ENCODE data around the gene ATP6V1E1.

GRCh38 chr22:17575681-17576080, 52.9 kb downstream of the ATP6V1E1 start:
- TF ChIP-seq POLR2AphosphoS5 (IDR thresholded peaks at IDR 0.05; ENCODE audit: low read depth, low read length) (no peak), MAX (IDR thresholded peaks at IDR 0.05; ENCODE audit: low read depth) (no peak), EZH2phosphoT487 (IDR thresholded peaks at IDR 0.05; ENCODE audit: borderline replicate concordance, low read depth) (no peak)
- TF ChIP-seq, protein P1, sequence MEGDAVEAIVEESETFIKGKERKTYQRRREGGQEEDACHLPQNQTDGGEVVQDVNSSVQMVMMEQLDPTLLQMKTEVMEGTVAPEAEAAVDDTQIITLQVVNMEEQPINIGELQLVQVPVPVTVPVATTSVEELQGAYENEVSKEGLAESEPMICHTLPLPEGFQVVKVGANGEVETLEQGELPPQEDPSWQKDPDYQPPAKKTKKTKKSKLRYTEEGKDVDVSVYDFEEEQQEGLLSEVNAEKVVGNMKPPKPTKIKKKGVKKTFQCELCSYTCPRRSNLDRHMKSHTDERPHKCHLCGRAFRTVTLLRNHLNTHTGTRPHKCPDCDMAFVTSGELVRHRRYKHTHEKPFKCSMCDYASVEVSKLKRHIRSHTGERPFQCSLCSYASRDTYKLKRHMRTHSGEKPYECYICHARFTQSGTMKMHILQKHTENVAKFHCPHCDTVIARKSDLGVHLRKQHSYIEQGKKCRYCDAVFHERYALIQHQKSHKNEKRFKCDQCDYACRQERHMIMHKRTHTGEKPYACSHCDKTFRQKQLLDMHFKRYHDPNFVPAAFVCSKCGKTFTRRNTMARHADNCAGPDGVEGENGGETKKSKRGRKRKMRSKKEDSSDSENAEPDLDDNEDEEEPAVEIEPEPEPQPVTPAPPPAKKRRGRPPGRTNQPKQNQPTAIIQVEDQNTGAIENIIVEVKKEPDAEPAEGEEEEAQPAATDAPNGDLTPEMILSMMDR (IDR thresholded peaks at IDR 0.05), result no peak
- TF ChIP-seq, protein P2, sequence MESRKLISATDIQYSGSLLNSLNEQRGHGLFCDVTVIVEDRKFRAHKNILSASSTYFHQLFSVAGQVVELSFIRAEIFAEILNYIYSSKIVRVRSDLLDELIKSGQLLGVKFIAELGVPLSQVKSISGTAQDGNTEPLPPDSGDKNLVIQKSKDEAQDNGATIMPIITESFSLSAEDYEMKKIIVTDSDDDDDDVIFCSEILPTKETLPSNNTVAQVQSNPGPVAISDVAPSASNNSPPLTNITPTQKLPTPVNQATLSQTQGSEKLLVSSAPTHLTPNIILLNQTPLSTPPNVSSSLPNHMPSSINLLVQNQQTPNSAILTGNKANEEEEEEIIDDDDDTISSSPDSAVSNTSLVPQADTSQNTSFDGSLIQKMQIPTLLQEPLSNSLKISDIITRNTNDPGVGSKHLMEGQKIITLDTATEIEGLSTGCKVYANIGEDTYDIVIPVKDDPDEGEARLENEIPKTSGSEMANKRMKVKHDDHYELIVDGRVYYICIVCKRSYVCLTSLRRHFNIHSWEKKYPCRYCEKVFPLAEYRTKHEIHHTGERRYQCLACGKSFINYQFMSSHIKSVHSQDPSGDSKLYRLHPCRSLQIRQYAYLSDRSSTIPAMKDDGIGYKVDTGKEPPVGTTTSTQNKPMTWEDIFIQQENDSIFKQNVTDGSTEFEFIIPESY (IDR thresholded peaks at IDR 0.05; ENCODE audit: borderline replicate concordance, low read depth), result no peak
- TF ChIP-seq, protein P3, sequence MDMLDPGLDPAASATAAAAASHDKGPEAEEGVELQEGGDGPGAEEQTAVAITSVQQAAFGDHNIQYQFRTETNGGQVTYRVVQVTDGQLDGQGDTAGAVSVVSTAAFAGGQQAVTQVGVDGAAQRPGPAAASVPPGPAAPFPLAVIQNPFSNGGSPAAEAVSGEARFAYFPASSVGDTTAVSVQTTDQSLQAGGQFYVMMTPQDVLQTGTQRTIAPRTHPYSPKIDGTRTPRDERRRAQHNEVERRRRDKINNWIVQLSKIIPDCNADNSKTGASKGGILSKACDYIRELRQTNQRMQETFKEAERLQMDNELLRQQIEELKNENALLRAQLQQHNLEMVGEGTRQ (IDR thresholded peaks at IDR 0.05; ENCODE audit: borderline replicate concordance, low read depth, low read length), result no peak
- TF ChIP-seq, protein P4, sequence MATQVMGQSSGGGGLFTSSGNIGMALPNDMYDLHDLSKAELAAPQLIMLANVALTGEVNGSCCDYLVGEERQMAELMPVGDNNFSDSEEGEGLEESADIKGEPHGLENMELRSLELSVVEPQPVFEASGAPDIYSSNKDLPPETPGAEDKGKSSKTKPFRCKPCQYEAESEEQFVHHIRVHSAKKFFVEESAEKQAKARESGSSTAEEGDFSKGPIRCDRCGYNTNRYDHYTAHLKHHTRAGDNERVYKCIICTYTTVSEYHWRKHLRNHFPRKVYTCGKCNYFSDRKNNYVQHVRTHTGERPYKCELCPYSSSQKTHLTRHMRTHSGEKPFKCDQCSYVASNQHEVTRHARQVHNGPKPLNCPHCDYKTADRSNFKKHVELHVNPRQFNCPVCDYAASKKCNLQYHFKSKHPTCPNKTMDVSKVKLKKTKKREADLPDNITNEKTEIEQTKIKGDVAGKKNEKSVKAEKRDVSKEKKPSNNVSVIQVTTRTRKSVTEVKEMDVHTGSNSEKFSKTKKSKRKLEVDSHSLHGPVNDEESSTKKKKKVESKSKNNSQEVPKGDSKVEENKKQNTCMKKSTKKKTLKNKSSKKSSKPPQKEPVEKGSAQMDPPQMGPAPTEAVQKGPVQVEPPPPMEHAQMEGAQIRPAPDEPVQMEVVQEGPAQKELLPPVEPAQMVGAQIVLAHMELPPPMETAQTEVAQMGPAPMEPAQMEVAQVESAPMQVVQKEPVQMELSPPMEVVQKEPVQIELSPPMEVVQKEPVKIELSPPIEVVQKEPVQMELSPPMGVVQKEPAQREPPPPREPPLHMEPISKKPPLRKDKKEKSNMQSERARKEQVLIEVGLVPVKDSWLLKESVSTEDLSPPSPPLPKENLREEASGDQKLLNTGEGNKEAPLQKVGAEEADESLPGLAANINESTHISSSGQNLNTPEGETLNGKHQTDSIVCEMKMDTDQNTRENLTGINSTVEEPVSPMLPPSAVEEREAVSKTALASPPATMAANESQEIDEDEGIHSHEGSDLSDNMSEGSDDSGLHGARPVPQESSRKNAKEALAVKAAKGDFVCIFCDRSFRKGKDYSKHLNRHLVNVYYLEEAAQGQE (IDR thresholded peaks at IDR 0.05; ENCODE audit: low read depth, low read length), result no peak

All from SK-N-SH (cell line).